ENCODE measurements around the gene WWC1. TPM values are rescaled to one million over a fixed set of nuclear protein-coding genes. Genes with fewer than 3 reads are reported as not detected.

The WWC1 gene
- total RNA-seq, 1 donor from 2014 or later, result 48.6 TPM

GRCh38 chr5:168313596-168314204, 22.3 kb downstream of the WWC1 start:
- Mint-ChIP-seq H3K4me1 (ENCODE audit: low read depth, unreplicated experiment) (peaks cover 51% of the 10 kb centered on the region), H3K4me3 (ENCODE audit: unreplicated experiment) (peak overlapping the region; percentile 66), H3K27me3 (ENCODE audit: low read depth, unreplicated experiment) (no peaks in the 10 kb centered on the region), H3K9me3 (ENCODE audit: unreplicated experiment) (no peaks in the 10 kb centered on the region), H3K27ac (ENCODE audit: unreplicated experiment) (peak overlapping the region; percentile 98), H3K36me3 (ENCODE audit: low read depth, unreplicated experiment) (peaks cover 5% of the 10 kb centered on the region)
- no peak overlapping the region for H3K4me3 ChIP-seq (ENCODE audit: insufficient read depth, low read depth, low read length)
- H3K4me1 ChIP-seq (ENCODE audit: insufficient read depth, low read length), result peaks cover 46% of the 10 kb centered on the region
- no peak for FAIRE-seq
- H4K20me1 ChIP-seq (ENCODE audit: insufficient read depth, low read length), result no peaks in the 10 kb centered on the region
- no peak overlapping the region for H2AFZ ChIP-seq (ENCODE audit: low read depth, low read length)
- H3K36me3 ChIP-seq (ENCODE audit: insufficient read depth, low read length), result no peaks in the 10 kb centered on the region
- DNase-seq (ENCODE audit: low read depth), result no peak
- no peak overlapping the region for H3K27ac ChIP-seq (ENCODE audit: low read depth, low read length)
- TF ChIP-seq EZH2 (IDR thresholded peaks at IDR 0.05; ENCODE audit: insufficient read depth, low read length), result no peak
- TF ChIP-seq, protein P1, sequence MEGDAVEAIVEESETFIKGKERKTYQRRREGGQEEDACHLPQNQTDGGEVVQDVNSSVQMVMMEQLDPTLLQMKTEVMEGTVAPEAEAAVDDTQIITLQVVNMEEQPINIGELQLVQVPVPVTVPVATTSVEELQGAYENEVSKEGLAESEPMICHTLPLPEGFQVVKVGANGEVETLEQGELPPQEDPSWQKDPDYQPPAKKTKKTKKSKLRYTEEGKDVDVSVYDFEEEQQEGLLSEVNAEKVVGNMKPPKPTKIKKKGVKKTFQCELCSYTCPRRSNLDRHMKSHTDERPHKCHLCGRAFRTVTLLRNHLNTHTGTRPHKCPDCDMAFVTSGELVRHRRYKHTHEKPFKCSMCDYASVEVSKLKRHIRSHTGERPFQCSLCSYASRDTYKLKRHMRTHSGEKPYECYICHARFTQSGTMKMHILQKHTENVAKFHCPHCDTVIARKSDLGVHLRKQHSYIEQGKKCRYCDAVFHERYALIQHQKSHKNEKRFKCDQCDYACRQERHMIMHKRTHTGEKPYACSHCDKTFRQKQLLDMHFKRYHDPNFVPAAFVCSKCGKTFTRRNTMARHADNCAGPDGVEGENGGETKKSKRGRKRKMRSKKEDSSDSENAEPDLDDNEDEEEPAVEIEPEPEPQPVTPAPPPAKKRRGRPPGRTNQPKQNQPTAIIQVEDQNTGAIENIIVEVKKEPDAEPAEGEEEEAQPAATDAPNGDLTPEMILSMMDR (IDR thresholded peaks at IDR 0.05; ENCODE audit: insufficient read depth, low read depth, low read length), result no peak
- H3K27me3 ChIP-seq (ENCODE audit: insufficient read depth, low read length), result no peaks in the 10 kb centered on the region
- H3K9me3 ChIP-seq (ENCODE audit: insufficient read depth, low read depth, low read length), result no peaks in the 10 kb centered on the region
- no peaks in the 10 kb centered on the region for H3K79me2 ChIP-seq (ENCODE audit: insufficient read depth, low read length)
- no peak overlapping the region for H3K9ac ChIP-seq (ENCODE audit: low read length)
- H3K4me2 ChIP-seq (ENCODE audit: low read length), result no peak overlapping the region

DNA sequence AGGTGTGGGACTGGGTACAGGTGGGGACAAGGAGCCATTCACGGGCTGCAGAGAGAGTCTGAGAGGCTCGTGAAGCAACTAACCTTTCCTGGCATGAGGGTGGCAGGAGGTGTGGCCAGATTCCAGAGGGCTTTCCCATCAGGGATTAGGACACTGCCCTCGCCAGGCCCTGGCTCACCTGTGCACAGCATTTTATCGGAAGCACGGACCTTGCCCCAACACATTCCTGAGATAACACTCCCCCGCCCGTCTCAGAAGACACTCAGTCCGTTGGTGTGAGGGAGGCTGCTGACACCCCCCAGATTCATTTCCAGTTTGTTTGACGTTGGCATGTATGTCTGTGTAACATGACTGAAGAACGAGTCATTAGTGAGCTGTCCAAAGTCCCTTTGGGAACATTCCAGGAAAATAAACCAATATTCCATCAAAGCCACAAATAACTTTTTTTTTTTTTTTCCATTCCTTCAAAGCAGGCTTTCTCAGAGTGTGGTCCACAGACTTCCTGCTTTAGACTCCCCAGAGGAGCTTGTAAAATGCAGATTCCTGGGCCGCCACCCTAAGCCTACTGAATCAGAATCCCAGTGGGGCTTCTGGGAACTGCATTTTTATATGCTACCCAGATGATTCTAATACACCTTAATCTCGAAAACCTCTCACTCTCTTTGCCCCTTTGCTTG, 23.4 kb downstream of the WWC1 start:
- Histone ChIP-seq H3K9me3 (ENCODE audit: insufficient read depth, low read depth, low read length) (no peaks in the 10 kb centered on the region), H3K4me1 (ENCODE audit: insufficient read depth, low read length) (peaks cover 46% of the 10 kb centered on the region), H3K27me3 (ENCODE audit: insufficient read depth, low read length) (no peaks in the 10 kb centered on the region), H4K20me1 (ENCODE audit: insufficient read depth, low read length) (no peaks in the 10 kb centered on the region), H2AFZ (ENCODE audit: low read depth, low read length) (no peak overlapping the region), H3K79me2 (ENCODE audit: insufficient read depth, low read length) (no peaks in the 10 kb centered on the region), H3K4me3 (ENCODE audit: insufficient read depth, low read depth, low read length) (peak overlapping the region; percentile 25), H3K4me2 (ENCODE audit: low read length) (peak overlapping the region; percentile 72), H3K9ac (ENCODE audit: low read length) (peak overlapping the region; percentile 66), H3K27ac (ENCODE audit: low read depth, low read length) (peak overlapping the region; percentile 64), H3K36me3 (ENCODE audit: insufficient read depth, low read length) (no peaks in the 10 kb centered on the region)
- H3K9me3 Mint-ChIP-seq (ENCODE audit: unreplicated experiment), result no peaks in the 10 kb centered on the region
- peak overlapping the region; percentile 0 for H3K4me3 Mint-ChIP-seq (ENCODE audit: unreplicated experiment)
- H3K36me3 Mint-ChIP-seq (ENCODE audit: low read depth, unreplicated experiment), result no peaks in the 10 kb centered on the region
- no peak for TF ChIP-seq EZH2 (IDR thresholded peaks at IDR 0.05; ENCODE audit: insufficient read depth, low read length)
- TF ChIP-seq, protein P1 (IDR thresholded peaks at IDR 0.05; ENCODE audit: insufficient read depth, low read depth, low read length), result peak; percentile 6
- no peaks in the 10 kb centered on the region for H3K27me3 Mint-ChIP-seq (ENCODE audit: low read depth, unreplicated experiment)
- H3K27ac Mint-ChIP-seq (ENCODE audit: unreplicated experiment), result peak overlapping the region; percentile 98
- H3K4me1 Mint-ChIP-seq (ENCODE audit: low read depth, unreplicated experiment), result peaks cover 51% of the 10 kb centered on the region
- DNase-seq (ENCODE audit: low read depth), result peak; percentile 97
- peak; percentile 78 for FAIRE-seq
